ENCODE data around the gene GREB1L.

The GREB1L gene

GRCh38 chr18:21496277-21496835, 254.3 kb downstream of the GREB1L start:
- DNase-seq, result no peak

DNA sequence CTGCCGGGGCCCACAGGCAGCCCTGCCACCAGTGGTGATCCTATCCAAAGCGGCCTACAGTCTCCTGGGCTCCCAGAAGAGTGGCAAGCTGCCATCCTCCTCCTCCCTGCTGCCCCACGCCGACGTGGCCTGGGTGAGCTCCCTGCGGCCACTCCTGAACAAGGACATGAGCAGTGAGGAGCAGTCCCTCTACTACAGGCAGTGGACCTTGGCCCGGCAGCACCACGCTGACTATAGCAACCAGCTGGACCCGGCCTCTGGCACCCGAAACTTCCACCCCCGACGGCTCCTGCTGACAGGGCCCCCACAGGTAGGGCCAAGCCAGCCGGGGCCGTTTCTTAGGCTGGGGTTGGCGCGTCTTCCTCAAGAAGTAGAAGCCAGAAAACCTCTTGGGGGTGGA, 258.0 kb downstream of the GREB1L start:
- DNase-seq, result no peak

- DNase-seq, result no peak
These were observed 260.6 kb downstream of the GREB1L start for GRCh38 chr18:21502661-21503060.

GRCh38 chr18:21507913-21508701, 266.1 kb downstream of the GREB1L start:
- no peak for DNase-seq

DNA sequence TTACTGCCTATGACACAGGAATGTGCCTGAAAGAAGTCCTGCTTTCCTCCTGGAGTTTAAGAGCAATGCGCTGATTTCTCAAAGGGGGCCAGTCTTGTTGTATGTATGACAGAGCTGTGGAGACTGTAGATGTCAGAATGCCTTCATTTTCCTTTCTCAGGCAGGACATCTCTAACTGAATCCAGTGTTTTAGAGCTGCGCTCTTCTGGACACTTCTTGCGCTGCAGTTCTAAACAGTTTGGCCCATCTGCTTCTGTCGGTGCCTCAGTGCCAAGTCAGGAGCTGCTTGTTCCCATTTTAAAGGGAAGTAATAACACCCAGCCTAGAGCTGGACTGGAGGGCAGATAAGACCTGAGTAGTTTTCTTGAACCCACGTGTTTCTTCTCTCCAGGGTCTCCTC, 267.0 kb downstream of the GREB1L start:
- DNase-seq, result no peak

DNA sequence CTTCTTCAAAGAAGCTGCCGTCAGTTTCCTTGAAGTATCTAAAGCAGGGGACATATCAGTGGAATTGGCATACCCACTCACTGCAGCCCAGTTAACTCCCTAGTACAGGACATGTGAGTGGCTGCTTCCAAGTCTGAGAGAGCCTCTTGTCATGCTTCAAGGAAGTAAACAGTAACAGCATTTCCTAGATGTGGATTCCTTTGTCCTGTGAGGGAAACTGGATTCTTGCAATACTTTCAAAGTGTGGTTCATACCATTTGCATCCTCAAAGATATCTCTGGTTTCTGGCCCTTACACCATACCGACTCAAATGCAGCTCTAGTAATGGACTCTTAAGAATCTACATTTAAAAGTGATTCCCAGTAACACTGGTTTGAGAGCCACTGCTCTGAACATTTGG, 271.3 kb downstream of the GREB1L start:
- no peak for DNase-seq

GRCh38 chr18:21513741-21514140, 271.7 kb downstream of the GREB1L start:
- DNase-seq, result no peak

- DNase-seq, result no peak
These were observed 280.5 kb downstream of the GREB1L start for GRCh38 chr18:21522530-21522929.

GRCh38 chr18:21525916-21526315, 283.9 kb downstream of the GREB1L start:
- no peak for DNase-seq

DNA sequence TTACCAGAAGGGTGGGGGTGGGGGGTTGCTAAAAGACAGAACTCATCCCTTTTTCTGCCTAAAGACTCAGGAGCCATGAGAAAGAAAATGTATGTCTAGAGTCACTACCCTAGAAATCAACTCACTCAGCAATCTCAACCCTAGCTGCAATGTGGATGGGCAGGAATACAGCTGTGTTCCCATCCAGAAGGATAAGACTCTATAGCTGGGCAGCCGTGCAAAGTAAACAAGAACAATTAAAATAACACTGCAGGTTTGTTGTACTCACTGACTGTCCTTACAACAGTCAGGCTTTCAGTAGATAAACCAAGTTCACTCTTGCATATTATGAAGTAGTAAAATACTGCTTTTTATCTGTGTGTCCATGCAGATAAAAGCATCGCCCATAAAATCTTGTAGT, 284.4 kb downstream of the GREB1L start:
- DNase-seq, result no peak

DNA sequence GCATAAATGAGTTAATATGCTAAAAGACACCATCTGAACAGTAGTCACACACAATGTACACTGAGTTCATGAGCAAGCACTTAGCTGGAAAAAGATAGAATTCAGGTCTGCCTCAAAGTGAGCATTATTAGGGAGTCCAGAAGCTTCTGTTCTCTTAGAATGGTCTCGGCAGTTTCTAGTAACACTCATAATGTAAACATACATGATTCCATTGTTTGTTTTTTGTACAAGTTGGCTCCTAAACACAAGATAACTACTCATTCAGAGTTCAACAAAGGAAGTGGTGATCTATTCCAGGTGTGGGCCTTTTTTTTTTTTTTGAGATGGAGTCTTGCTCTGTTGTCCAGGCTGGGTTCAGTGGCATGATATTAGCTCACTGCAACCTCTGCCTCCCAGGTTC, 292.3 kb downstream of the GREB1L start:
- DNase-seq, result no peak

DNA sequence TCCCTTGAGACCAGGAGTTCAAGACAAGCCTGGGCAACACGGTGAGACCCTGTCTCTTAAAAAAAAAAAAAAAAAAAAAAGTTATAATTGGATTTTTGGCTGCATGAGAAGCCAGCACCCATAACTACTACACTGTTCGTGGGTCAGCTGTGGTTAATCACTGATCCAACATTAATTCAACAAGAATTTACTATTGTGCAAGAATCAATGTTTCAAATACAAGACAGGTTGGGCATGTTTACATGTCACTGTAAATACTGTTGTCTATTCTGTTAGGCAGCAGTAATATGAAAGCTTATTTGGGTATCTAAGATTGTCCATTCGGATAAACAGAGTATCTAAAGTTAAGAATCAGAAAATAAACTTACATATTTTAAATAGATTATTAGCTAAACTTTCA, 296.2 kb downstream of the GREB1L start:
- no peak for DNase-seq

GRCh38 chr18:21546423-21546822, 304.4 kb downstream of the GREB1L start:
- no peak for DNase-seq

- DNase-seq, result no peak
These were observed 306.6 kb downstream of the GREB1L start for GRCh38 chr18:21548647-21549046.

- no peak for DNase-seq
These were observed 308.5 kb downstream of the GREB1L start for GRCh38 chr18:21550510-21550970.

DNA sequence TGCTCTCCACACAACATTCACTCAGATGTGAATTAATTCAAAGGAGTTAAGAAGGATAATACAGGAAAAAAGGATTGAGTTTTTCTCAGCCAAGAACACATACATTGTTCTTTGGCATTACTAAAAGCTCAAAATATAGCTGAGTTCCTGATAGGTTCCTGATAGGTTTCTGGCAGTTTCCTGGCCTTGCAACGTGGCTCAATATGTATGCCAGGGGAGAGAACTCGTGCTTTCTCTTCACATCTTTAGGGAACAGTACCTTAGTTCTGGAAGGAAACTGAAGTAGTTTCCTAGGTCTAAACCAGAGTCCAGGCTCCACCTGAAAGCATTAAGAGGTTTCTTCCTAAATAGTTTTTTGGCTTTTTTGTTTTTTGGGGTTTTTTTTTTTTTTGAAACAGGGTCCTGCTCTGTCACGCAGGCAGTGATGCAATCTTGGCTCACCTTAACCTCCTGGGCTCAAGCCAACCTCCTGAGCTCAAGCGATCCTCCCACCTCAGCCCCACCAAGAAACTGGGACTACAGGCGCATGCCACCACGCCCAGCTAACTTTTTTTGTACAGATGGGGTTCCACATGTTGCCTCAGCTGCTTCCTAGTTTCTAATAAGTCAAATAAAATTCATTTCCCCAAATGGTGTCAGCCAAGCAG, 315.7 kb downstream of the GREB1L start:
- no peak for DNase-seq

DNA sequence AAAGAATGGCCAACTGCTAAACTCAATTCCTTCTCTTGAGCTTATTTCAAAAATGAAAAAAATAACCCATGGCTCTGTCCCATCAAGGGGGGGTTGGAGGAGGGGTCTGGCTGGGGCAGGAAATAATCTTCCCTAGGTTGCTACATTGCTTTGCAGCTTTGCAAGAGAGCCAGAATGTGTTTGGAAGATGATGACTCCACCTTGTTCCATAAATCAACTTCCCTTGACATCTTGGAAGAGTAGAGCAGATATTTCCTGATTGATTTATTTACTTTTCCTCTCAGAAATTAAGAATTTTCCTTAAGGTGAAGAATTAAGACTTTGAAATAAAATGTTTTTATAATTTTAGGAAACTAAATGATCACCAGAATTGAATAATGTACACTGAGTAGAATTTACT, 317.2 kb downstream of the GREB1L start:
- no peak for DNase-seq

- no peak for DNase-seq
These were observed 329.7 kb downstream of the GREB1L start for GRCh38 chr18:21571772-21572171.

Data from stimulated activated CD4-positive, alpha-beta T cell treated with anti-CD3 and anti-CD28 coated beads, Interleukin-2, amount 100 ng/mL, for 48 hours (primary cell).